A549 (cell line): ENCODE data around the gene SLC24A3. TPM values are rescaled to one million over a fixed set of nuclear protein-coding genes. Genes with fewer than 3 reads are reported as not detected.

Source experiments
- ATAC-seq, 2 experiments: fragments of 200-7000 bp in 1 of 2; fragments of >200 bp in 1 of 2; cut with Nextera tagmentation in 1 of 2; cut with Tn5 transposase in 1 of 2; 3 replicates each; pipeline versions ENCODE4 v1.8.0 to v1.9.1; 2018 to 2020; ENCODE audit warnings: mild to moderate bottlenecking in 1 of 2, moderate library complexity in 1 of 2
- CTCF ChIA-PET: fragments of 300-600 bp; sonication (Branson Sonifier 250); formaldehyde crosslinking; extraction: SDS; loops from one replicate; lab custom pipeline; 2021; ENCODE audit warnings: antibody characterized with exemption, inconsistent platforms; lab: Yijun Ruan, JAX
- POLR2A ChIA-PET: fragments of 350-600 bp; formaldehyde crosslinking; extraction: SDS; loops from one replicate; lab custom pipeline; 2021; ENCODE audit warnings: antibody characterized with exemption, inconsistent platforms; lab: Yijun Ruan, JAX
- DNase-seq, 2 experiments: peaks; one replicate each; pipeline versions ENCODE4 v3.0.0 to v3.0.0-alpha.2; 2011 to 2016; ENCODE audit warnings: low read depth in 1 of 2, low spot score in 1 of 2
- FAIRE-seq: peaks from 2 replicates; lab custom pipeline; 2011; peaks lifted over from hg19 to GRCh38; lab: Jason Lieb, UNC
- H3K27ac ChIP-seq, 2 experiments: fragments of >200 bp; sonication (Bioruptor Twin); formaldehyde crosslinking; 3 replicates each; pipeline ENCODE4 v1.5.1; 2016 to 2017
- H3K4me1 ChIP-seq: fragments of >200 bp; sonication (Bioruptor Twin); formaldehyde crosslinking; 3 replicates; pipeline ENCODE4 v1.6.1; 2016
- H3K4me2 ChIP-seq: fragments of >200 bp; sonication (Bioruptor Twin); formaldehyde crosslinking; 3 replicates; pipeline ENCODE4 v1.6.1; 2016
- H3K4me3 ChIP-seq: fragments of >200 bp; sonication (Bioruptor Twin); formaldehyde crosslinking; 3 replicates; pipeline ENCODE4 v1.5.1; 2016
- H3K9me3 ChIP-seq: fragments of >200 bp; sonication (Bioruptor Twin); formaldehyde crosslinking; 3 replicates; pipeline ENCODE4 v1.6.1; 2016
- CEBPB ChIP-seq, 2 experiments: fragments of >200 bp in 1 of 2; sonication (Bioruptor Twin) in 1 of 2; formaldehyde crosslinking in 1 of 2; IDR thresholded peaks; 2 replicates each; pipeline ENCODE4 v1.6.1; 2012 to 2016
- EHMT2 ChIP-seq: fragments of 200-600 bp; sonication (generic); IDR thresholded peaks from 2 replicates; pipeline ENCODE4 v1.6.1; 2016; ENCODE audit warnings: antibody characterized with exemption, low read depth, mild to moderate bottlenecking, moderate library complexity
- EP300 ChIP-seq, 2 experiments: fragments of >200 bp; sonication (Bioruptor Twin); formaldehyde crosslinking; IDR thresholded peaks; 2 replicates in 1 of 2; 3 replicates in 1 of 2; pipeline ENCODE4 v1.6.1; 2016 to 2017
- FOSB ChIP-seq: fragments of 250-450 bp; sonication (Bioruptor Pico); IDR thresholded peaks from 2 replicates; pipeline ENCODE4 v1.5.0; 2020; ENCODE audit warnings: mild to moderate bottlenecking, moderate library complexity
- NR3C1 ChIP-seq: fragments of >200 bp; sonication (Bioruptor Twin); formaldehyde crosslinking; IDR thresholded peaks from 3 replicates; pipeline ENCODE4 v1.6.1; 2017
- PHF8 ChIP-seq: fragments of 200-600 bp; sonication (generic); IDR thresholded peaks from 2 replicates; pipeline ENCODE4 v1.6.1; 2016; ENCODE audit warnings: low read depth, mild to moderate bottlenecking, antibody characterized with exemption, moderate library complexity, borderline replicate concordance
- RARB ChIP-seq: fragments of 250-450 bp; sonication (Bioruptor Pico); IDR thresholded peaks from 2 replicates; pipeline ENCODE4 v1.8.0; 2021; ENCODE audit warnings: mild to moderate bottlenecking, moderate library complexity
- RCOR1 ChIP-seq: fragments of 150-350 bp; IDR thresholded peaks from 2 replicates; pipeline ENCODE4 v1.6.1; 2014; ENCODE audit warnings: antibody characterized with exemption, low read length, low read depth
- RFX5 ChIP-seq: fragments of 450-650 bp; IDR thresholded peaks from 2 replicates; pipeline ENCODE4 v1.7.1; 2014; ENCODE audit warnings: antibody characterized with exemption, mild to moderate bottlenecking, moderate library complexity
- TFCP2L1 ChIP-seq: fragments of 250-450 bp; sonication (Bioruptor Pico); IDR thresholded peaks from 2 replicates; pipeline ENCODE4 v1.5.0; 2021; ENCODE audit warnings: mild to moderate bottlenecking
- TP53 ChIP-seq: fragments of 250-450 bp; sonication (Bioruptor Pico); IDR thresholded peaks from 2 replicates; pipeline ENCODE4 v1.5.0; 2021; ENCODE audit warnings: mild to moderate bottlenecking, moderate library complexity
- ZC3H11A ChIP-seq: fragments of 450-650 bp; IDR thresholded peaks from 2 replicates; pipeline ENCODE4 v1.6.1; 2014; ENCODE audit warnings: antibody characterized with exemption, mild to moderate bottlenecking
- ZFP36 ChIP-seq: fragments of 450-650 bp; IDR thresholded peaks from 2 replicates; pipeline ENCODE4 v1.6.1; 2014; ENCODE audit warnings: borderline replicate concordance; ENCODE audit not compliant: partially characterized antibody
- WGBS: methylation state at CpG from one replicate; pipeline ENCODE4 v1.1.6; 2017; ENCODE audit errors: missing lambda C conversion rate; 5-methylcytosine and 5-hydroxymethylcytosine counted together
- polyA plus RNA-seq, 4 experiments: library from polyadenylated mRNA; depleted of rRNA in 3 of 4; stranded (reverse); fragments of >200 nt; fragmentation: RNase III in 1 of 4; extraction: RNeasy Plus Mini Kit Qiagen cat#74134 plus additional on column Dnase treatment in 1 of 4; gene quantifications; 2 replicates in 3 of 4; 3 replicates in 1 of 4; pipeline ENCODE4 v1.2.3, GENCODE V29; 2011 to 2017
- TF ChIP-seq, protein P1 (sequence below): fragments of >200 bp; sonication (Bioruptor Twin); formaldehyde crosslinking; IDR thresholded peaks from 2 replicates; pipeline ENCODE4 v1.6.1; 2016
- TF ChIP-seq, protein P2 (sequence below): fragments of >200 bp; sonication (Bioruptor Twin); formaldehyde crosslinking; IDR thresholded peaks from 3 replicates; pipeline ENCODE4 v1.5.1; 2016
- TF ChIP-seq, protein P3 (sequence below): fragments of 150-350 bp; IDR thresholded peaks from 2 replicates; pipeline ENCODE4 v1.6.1; 2014; ENCODE audit warnings: low read depth, mild to moderate bottlenecking, low read length

Gene SLC24A3
- polyA plus RNA-seq, 2 of the 4 experiments (the other 2 are of a cell fraction) = 0.08 TPM; not detected in 1

DNA sequence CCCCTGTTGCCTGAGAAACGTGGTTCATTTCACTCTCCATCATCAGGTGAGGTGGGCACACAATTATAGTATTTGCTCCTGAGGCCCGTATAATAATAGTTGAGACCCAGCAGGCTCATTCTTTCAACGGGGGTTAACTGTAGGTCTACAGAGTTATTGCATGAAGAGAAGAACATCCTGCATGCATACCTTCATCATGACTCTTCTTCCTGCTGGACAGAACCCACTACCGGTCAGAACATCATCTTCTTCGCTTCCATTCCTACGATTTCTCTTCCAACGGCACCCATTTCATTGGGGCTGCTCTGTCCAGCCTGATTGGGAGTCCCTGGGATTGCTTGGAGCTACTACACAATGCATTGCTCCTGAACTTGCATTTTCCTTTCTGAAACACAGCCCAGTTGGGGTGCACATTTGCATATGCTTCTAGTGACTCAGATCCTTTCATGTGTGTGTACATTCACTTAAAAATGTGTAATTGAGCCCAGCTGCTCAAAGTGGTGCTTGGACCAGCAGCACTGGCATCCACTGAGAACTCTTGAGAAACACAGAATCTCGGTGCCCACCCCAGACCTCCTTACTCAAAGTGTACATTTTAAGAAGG lies 57.4 kb downstream of the SLC24A3 start:
- DNase-seq (no peak), ATAC-seq (no peak)
- ChIA-PET CTCF (interaction anchor here (1.0 kb wide), 1 partner anchor 14 kb away, joined by 3 read pairs; no protein-coding TSS in a partner anchor), POLR2A (no interaction called here)
- Histone ChIP-seq H3K4me2 (no peak overlapping the region), H3K4me1 (no peaks in the 10 kb centered on the region), H3K4me3 (no peak overlapping the region), H3K27ac (no peak overlapping the region)
- WGBS = under 1% methylated on average over 8 of the region's 8 CpGs
- TF ChIP-seq, protein P1, sequence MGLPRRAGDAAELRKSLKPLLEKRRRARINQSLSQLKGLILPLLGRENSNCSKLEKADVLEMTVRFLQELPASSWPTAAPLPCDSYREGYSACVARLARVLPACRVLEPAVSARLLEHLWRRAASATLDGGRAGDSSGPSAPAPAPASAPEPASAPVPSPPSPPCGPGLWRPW = no peak
- no peak for TF ChIP-seq RARB (CRISPR knock-in tag)
- TF ChIP-seq, all 56 proteins: peak for 0
- no peak for FAIRE-seq
- H3K9me3 ChIP-seq = no peaks in the 10 kb centered on the region

DNA sequence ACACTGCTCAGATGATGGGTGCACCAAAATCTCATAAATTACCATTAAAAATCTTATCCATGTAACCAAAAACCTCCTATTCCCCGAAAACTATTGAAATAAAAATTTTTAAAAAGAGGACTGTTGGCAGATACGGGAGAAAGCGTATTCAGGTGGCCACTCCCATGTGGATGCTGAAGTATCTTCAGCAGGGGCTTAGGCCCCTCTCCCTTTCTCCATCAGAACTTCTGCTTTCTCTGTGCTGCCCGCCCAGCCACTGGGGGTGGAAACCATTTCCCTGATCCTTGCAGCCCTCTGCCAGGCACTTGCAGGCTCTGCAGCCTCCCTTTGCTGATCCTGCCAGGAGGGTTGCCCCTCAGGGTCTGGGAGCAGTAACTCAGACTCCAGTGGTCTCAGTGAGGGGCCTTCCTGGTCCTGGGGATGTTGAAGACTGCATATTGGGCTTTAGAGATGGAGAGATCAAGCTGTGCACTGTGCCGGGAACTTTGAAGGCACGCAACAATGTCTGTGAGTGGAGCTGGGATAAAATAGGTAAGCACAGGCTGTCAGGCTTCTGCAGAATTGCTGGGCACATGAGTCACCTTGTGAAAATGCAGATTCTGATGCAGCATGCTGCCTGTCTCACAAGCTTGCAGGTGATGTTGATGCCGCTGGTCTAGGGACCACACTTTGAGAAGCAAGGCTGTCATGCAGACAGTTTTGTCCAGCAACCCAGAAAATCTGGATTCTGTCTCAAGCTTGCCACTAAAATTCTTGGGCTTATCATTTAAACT lies 59.6 kb downstream of the SLC24A3 start:
- H3K4me2 ChIP-seq = no peak overlapping the region
- H3K4me1 ChIP-seq = no peaks in the 10 kb centered on the region
- WGBS = 23% methylated on average over 7 of the region's 7 CpGs
- ChIA-PET CTCF (no interaction called here), POLR2A (no interaction called here)
- no peaks in the 10 kb centered on the region for H3K9me3 ChIP-seq
- DNase-seq (no peak), FAIRE-seq (no peak), ATAC-seq (no peak)
- H3K27ac ChIP-seq = no peak overlapping the region
- TF ChIP-seq RARB (CRISPR knock-in tag) = no peak
- no peak for TF ChIP-seq TFCP2L1 (CRISPR knock-in tag)
- no peak for TF ChIP-seq ZFP36
- no peak for TF ChIP-seq EHMT2
- no peak for TF ChIP-seq EP300 (IDR thresholded peaks at IDR 0.05)
- TF ChIP-seq TP53 (CRISPR knock-in tag) = no peak
- TF ChIP-seq RFX5 = no peak
- no peak for TF ChIP-seq PHF8
- no peak for TF ChIP-seq FOSB
- TF ChIP-seq NR3C1 = no peak
- TF ChIP-seq, protein P2, sequence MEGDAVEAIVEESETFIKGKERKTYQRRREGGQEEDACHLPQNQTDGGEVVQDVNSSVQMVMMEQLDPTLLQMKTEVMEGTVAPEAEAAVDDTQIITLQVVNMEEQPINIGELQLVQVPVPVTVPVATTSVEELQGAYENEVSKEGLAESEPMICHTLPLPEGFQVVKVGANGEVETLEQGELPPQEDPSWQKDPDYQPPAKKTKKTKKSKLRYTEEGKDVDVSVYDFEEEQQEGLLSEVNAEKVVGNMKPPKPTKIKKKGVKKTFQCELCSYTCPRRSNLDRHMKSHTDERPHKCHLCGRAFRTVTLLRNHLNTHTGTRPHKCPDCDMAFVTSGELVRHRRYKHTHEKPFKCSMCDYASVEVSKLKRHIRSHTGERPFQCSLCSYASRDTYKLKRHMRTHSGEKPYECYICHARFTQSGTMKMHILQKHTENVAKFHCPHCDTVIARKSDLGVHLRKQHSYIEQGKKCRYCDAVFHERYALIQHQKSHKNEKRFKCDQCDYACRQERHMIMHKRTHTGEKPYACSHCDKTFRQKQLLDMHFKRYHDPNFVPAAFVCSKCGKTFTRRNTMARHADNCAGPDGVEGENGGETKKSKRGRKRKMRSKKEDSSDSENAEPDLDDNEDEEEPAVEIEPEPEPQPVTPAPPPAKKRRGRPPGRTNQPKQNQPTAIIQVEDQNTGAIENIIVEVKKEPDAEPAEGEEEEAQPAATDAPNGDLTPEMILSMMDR = no peak
- H3K4me3 ChIP-seq = no peak overlapping the region

DNA sequence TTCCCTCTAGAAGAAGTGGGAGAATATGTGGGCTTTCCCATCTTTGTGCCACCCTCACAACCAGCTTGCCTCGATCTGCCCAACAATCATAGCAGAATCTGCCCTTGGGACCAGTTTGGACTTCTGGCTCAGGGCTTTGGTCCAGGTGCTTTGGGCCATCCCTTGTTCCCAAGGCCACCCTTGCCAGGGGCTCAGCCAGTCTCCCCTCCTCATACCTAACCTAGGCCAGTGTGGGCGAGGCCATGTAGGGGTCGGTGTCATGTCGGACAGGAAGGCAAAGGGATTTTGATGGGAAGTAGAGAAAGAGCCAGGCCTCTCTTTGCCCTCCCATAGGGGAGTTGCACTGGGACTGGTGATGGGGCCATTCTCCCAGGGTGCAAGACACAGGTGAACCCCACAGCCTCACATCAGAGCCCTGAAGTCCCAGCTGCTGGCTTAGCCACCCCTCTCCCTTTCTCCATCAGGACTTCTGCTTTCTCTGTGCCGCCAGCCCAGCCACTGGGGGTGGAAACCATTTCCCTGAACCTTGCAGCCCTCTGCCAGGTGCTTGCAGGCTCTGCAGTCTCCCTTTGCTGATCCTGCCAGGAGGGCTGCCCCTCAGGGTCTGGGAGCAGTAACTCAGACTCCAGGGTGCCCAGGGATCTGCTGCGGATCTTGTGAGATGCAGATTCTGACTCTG lies 60.7 kb downstream of the SLC24A3 start:
- ATAC-seq (no peak), DNase-seq (no peak), FAIRE-seq (no peak)
- no peak for TF ChIP-seq CEBPB (IDR thresholded peaks at IDR 0.05)
- TF ChIP-seq RCOR1 = no peak
- TF ChIP-seq EHMT2 = no peak
- no peak for TF ChIP-seq ZC3H11A
- TF ChIP-seq, protein P3, sequence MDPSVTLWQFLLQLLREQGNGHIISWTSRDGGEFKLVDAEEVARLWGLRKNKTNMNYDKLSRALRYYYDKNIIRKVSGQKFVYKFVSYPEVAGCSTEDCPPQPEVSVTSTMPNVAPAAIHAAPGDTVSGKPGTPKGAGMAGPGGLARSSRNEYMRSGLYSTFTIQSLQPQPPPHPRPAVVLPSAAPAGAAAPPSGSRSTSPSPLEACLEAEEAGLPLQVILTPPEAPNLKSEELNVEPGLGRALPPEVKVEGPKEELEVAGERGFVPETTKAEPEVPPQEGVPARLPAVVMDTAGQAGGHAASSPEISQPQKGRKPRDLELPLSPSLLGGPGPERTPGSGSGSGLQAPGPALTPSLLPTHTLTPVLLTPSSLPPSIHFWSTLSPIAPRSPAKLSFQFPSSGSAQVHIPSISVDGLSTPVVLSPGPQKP = no peak
- WGBS = 0% methylated on average over 6 of the region's 6 CpGs
- Histone ChIP-seq H3K4me3 (no peak overlapping the region), H3K4me1 (no peaks in the 10 kb centered on the region), H3K9me3 (no peaks in the 10 kb centered on the region), H3K4me2 (no peak overlapping the region), H3K27ac (no peak overlapping the region)
- ChIA-PET POLR2A (no interaction called here), CTCF (no interaction called here)
